GOT3 (cell line): ENCODE results near the gene RAI1.
A peak's percentile ranks its signal among the peaks of the same experiment; 100 is the strongest.

Experiments used
- DNase-seq: peaks from one replicate; lab custom pipeline; 2025; ENCODE audit warnings: mixed read lengths; lab: John Stamatoyannopoulos, UW

Gene RAI1

DNA sequence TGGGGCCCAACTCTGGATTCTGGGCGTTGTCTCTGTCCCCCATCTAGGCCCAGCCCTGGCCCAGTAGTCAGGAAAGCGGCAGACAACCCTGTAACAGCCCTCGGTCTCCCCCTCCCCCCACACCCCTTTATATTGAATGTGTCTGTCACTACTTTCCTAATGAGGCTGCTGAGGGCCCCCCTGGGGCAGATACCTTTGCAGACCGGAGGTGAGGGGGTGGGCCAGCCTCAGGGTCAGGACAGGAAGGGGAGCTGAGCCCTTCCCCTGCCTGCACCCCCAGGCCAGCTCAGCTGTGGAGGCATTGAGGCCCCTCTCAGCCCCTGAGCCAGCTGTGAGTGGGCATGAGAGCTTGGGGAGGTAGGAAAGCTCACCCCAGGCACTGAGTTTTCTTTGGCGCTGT lies 17.1 kb downstream of the RAI1 start:
- no peak for DNase-seq

DNA sequence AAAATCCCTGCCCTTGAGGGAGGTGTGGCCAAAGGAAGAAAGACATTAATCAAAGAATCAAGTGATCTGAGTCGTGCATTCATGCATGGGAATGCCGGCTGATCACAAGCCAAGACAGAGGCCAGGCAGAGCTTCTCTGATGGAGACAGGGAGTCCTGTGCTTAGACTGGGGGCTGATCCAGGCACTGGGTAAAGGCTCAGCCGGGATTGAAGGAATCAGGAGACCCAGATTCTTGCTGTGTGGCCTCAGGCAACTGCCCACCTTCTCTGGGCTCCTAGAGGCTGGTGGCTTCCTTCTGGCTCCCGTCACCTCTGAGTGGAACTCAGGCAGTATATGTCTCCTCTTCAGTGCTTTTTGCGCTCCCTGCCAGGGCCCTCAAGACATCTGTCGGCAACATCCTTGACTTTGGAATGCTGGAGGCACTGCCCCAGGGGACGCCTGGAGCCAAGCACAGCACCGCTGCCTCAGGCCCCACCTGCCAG lies 17.7 kb downstream of the RAI1 start:
- DNase-seq, result no peak

DNA sequence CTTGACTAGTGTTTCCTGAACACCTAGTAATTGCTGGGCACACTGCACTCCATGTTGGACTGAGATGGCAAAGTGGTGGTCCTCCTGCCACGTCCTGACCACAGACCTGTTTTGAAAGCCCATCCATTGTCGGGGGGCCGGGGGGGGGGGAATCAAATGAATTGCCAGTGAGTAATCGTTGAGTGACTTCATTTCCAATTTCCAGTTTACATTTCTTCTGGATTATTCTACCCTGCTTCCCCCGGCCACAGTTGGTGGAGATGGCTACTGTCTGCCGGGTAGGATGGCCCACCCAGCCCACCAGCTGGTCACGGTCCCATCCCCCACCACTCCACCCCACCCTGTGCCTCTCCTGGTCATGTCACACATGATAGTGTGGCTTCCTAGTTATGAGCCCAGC lies 18.2 kb downstream of the RAI1 start:
- no peak for DNase-seq

DNA sequence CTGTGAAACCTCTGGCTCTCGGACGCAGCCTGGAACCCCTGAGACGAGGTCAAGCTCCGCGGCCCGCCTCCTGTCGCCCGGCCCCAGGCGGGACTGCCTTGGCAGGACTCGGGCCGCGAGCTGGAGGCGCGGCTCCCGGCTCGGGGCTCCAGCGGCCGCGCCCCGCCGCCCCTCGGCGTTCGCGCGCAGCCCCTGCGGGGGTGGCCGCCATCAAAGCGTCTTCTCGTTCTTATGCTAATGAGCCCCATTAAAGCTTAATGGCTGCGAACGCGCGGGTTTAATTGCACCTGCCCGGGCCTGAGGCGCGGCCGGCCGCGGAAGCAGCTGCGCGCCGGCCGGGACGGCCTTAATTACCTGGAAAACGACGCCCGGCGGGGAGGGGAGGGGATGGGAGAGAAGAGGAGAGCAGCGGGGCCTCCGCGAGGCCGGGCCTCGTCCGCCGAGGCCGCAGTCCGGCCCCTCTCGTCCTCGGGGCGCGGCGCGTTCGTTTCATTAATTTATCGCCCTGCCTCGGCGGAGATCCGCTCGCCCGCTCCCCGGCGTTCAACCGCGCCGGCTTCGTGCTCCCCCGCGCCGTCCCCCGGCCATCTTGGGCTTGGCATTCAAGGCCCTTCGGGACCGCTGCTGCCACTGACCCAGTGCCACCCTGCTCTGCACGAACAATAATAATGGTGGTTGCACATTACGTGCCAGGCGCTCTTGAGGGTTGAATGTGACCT lies 19.2 kb downstream of the RAI1 start:
- no peak for DNase-seq

DNA sequence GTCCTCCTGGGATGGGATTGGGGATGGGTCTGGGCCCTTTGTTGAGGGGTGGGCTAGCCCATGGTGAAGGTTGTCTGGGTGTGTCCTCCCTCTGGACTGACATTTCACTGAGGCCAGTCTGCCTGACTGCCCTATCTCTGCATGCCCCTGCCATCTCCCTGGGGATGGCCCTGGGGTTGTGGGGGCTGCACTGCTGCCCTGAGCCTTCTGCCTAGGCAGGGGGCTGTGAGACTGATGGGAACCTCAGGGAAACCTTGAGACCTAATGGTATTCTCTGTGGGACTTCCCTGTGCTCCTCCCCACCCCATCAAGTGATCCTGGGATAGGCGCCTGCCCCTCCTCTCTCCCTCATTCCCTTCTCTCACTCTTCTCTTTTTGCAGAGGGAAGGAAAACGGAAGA lies 19.9 kb downstream of the RAI1 start:
- DNase-seq, result no peak

DNA sequence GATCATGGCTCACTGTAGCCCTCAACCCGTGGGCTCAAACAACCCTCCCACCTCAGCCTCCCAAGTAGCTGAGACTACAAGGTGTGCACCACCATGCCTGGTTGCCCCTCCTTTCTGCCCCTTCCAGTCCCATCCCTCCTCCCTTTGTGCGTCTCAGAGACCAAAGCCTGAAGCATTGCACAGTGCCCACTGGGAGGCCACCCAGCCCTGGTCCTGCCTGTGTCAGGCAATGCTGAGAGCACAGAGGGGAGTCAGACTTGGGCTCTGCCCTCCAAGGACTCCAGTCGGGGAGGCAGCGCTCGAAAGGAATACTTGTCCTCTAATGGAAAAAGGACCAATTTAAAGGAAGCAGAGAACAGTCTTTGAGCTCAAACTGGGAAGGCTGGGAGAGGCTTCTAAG lies 20.4 kb downstream of the RAI1 start:
- DNase-seq, result no peak

DNA sequence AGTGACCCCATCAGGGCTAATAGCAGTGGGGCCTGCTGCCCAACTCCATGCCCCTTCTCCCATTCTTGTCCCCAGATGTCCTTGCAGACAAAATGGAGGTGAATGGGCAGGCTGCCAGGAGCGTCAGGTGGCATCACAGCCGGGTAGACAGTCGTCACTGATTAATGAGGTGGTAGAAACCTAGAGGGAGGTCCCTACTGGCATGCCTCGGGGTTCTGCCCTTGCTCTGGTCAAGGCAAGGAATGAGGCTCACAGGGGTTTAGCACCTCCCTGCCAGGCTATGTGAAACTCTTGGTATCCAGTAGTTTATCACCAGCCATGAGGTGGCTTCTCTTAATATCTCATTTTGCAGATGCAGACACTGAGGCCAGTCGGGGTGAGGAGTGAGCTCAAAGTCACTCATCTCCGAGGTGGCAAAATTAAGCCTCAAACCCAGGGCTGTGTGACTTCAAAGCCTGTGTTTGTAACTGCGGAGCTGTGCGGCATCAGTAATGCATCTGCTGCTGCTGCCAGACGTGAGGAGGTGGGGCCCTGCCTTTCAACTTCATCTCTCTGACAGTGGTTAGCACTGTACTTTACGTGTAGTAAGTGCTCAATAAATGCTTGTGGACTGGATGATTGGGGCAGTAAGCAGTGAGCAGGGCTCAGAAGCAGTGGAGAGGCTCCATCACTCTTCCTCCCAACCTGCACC lies 21.3 kb downstream of the RAI1 start:
- no peak for DNase-seq

DNA sequence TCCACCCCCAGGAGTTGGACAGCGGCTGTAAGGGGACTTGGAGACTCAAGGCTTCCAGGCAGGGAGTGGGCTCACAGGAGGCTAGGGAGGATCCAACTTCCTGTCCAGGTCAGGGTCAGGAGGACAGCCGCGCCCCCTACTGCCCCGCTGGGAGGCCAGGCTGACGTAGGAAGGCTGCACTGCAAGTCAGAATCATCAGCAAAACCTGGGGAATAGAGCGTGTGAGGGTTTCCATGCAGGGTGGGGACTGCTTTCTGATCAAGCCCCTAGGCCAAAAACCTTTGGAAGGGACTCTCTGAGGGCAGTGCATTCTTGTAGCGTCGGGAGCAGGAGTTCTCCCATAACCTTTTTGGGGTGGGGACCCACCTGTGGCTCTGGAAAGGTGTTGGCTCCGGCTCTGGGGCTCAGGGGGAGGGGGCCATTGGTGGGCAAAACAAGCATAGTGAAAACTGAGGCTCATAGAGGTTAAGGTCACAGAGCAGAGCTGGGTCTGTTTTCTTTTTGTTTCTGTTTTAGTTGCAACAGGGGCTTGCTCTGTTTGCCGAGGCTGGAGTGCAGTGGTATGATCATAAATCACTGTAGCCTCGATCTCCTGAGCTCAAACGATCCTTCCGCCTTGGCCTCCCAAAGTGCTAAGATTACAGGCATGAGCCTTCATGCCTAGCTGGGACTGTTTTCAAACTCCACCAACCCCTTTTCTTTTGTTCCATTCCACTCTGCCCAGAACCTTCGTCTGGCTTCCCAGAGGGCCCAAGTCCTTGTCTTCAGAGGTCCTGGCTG lies 22.1 kb downstream of the RAI1 start:
- DNase-seq, result no peak

DNA sequence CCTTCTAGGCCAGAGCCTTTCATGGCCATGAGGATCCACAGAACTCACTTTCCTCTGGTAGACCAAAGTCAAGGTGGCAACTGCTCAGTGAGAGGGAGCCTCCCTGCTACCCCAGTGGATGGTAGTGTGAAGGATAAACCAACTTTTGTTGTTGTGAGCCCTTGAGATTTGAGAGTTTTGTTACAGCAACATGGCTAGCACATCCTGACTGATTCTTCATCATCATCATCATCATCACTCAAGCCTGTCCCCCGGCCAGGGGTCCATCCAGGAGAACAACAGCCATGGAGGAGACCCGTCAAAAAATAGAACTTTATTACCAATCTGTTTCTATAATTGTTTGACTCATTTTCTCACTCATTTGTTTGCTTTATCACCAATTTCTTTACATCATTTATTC lies 23.7 kb downstream of the RAI1 start:
- DNase-seq, result no peak

DNA sequence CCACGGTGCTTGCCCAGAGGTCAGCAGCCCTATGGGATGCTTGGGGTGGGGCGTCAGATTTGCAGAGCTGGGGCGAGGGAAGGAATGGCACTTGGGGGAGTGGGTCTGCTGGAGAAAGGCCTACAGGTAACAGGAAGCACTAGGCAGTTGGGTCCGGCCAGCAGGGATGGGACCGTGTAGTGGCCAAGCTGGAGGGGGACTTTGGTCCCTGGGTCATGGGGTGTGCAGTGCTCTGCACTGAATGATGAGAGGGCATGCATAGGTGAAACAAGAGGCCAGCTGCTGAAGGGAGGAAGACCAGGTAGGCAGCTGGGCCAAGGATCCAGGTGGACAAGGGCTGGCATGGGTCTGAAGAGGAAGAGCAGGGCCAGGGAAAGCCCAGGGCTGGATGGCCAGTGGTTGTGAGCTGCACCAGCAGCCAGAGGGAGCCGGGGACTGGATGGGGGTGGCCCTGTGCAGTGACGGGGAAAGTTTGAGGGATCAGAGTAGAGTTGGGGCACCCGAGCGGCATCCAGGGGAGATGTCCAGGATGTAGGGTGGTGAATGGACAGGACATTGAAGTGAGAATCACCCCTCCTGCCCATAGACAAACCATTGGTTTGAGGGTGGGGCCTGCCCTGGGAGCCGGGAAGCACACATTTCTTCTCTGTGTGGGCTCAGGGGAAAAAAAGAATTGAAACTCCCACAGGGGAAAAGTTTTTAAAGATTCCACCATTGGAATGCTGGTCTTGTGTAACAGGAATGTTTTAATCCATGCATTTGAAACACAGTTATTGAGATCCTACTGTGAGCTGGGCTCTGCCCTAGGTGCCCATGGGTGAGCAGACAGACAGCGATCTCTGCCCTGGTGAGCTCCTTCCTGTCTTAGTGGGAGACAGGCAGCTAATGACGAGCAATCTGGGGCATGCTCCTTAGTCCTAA lies 25.1 kb downstream of the RAI1 start:
- no peak for DNase-seq

DNA sequence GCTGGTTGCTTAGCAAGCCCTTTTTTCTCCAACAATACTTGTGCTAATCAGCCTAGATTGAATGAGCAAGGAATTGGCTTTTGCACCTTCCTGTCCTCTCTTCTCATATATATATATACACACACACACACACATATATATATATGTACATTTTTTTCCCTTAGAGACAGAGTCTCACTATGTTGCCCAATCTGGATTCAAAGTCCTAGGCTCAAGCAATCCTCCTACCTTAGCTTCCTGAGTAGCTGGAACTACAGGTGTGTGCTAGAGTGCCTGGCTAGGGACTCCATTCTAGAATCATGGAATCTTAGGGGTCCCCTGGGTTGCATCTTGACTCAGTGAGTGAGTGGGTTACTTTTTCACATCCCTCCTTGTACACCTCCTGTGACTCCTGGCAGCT lies 27.0 kb downstream of the RAI1 start:
- DNase-seq, result no peak

DNA sequence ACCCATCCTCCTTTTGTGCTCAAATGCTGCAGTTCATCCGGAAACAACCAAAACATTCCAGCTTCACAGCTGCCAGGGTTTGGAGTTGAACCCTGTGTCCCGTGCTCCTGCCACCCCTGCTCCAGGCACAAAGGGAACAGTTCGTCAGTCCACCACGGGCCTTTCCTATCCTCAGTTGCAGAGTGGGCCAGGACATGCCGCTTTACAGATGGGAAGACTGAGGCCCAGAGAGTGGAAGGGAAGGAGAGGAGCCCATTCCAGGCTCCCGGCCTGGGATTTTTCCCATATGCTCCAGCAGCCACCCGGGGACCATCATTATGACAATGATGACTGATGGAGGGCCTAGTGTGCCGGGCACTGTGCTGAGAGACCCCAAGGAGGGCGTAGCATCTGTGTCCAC lies 27.6 kb downstream of the RAI1 start:
- no peak for DNase-seq

DNA sequence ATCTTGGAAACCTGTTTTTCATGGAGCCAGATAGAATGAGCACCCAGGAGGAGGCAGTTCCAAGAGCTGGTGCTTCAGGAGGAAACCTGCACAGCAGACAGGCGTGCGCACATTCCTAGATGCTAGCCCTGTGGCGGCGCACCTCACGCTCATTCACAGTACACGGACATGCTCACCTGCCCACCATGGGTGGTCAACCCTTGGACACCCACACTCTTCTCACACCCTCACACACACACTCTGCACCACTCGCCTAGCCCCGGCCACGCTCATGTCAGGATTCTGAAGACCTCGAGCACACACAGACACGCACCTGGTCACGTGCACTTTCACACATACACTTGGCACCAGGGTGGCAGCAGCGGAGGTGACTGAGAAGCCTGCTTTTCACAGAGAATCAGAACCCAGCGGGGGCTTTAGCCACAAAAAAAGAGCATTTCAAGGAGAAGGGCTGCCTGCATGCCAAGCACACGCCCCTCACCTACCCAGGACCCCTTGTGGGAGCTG lies 28.6 kb downstream of the RAI1 start:
- DNase-seq, result no peak

DNA sequence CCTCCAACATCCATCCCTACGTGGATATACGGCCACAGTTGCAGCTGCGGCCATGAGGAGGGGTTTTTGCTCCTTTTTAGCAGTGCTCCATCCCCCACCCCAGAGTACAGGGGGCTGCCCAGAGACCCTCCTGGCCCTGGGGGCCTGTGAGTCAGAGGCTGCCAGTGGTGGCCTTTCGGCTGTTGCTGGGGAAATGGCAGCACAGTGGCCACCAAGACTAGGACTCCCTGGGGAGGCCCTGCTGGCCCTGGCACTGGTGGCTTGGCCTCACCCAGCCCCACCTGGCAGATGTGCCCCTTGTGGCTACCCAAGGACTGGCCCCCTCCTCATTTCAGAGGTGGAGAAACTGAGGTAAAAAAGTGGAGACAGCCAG lies 29.1 kb downstream of the RAI1 start:
- DNase-seq, result no peak

DNA sequence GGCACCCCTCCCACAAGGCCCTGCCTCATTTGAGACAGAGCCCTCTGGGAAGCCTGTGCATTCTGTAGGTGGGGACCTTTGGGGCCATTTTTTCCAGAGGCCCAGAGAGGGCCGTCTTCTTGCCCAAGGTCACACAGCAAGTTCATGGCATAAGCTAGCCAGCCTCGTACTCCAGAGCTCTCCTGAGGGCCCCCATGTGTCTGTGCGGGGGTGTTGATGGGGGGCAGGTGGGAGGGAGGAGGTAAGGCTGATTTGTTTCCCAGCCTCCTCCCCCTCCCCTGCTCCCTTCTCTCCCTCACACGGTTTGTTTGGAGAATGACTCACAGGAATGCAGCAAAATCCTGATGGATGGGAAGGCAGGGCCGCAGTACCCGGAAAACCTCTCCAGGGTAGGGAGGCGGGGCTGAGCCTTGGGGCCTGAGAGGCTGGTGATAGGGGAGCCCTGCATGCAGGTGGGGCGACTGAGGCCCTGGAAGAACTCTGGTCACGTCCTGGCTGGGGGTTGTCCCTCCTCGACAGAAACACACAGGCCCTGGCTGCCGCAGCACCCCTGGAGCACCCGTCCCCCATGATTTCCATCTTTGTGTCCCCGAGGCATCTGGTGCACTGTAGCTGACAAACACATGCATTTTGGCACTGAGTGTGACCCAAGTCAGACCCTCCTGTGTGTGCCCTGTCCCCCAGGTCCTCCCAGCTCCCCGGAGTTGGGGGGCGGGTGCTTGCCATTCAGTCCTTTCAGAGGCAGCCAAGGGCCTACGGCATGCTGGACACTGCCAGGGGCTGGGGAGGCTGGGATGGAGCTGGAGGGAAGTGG lies 29.7 kb downstream of the RAI1 start:
- DNase-seq, result no peak

DNA sequence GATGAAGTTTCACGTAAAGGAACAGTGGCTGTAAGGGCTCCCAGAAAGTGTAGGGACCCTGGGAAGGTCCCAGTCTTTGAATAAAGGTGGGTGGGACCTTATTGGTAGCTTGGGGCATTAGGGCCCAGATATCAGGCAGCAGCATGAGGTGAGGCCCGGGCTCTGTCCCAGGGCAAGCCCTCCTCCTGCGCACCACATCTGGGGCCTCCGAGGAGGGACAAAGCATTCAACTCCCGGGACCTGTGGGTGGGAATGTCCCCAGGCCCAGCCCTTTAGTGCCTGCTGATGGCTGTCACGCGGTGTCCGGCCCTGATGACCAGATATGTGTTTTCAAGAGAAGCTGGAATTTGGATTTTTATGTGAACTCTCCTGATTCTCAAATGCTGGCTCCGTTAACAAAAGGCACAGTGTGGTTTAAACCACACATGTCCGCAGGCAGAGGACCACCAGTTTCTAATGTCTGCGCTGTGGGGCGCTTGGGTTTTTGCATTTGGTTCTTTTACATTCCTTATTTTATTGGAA lies 30.4 kb downstream of the RAI1 start:
- DNase-seq, result no peak

DNA sequence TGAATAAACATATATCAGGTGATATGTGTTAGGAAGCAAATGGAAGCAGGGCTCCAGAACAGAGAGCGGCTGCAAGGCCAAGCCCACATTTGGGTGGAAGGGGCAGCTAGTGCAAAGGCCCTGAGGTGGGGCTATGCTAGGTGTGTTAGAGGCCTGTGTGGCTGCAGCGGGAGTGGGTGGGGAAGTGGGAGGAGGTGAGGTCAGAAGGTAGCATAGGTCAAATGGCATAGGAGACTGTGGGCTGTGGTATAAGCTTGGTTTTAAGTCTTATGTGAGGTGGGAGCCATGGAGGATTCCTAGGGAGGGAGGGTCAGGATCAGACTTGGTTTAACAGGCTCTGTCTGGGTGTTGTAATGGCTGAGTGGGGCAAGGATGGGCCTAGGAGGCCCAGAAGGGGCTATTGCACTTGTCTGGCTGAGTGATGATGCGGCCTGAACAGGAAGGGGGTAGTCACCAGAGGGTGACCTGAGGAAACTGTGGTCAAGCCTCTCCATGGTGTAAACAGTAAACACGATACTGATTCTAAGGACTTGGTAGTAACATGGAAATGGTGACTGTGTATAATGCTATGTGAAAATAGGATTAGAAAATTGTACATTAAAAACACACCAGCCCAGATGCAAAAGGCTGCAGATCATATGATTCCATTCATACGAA lies 31.1 kb downstream of the RAI1 start:
- peak; percentile 19 for DNase-seq

DNA sequence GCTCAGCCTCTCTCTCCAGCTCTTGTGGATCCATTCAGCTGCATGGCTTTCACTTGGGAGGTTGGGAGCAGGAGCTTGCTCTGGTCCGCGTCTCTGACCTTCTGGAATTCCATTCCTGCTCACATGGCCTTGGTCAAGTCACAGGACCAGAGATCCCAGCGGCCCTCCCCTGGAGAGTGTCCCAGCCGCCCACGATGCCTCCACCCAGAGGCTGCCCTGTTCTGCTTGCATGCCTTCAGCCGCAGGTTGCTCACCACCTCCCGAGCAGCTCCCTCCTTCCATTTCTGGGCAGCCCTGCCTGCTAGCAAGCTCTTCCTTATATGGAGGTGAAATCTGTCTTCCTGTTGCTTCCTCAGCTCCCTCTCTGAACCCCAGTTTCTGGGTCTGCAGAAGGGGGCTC lies 32.6 kb downstream of the RAI1 start:
- no peak for DNase-seq

DNA sequence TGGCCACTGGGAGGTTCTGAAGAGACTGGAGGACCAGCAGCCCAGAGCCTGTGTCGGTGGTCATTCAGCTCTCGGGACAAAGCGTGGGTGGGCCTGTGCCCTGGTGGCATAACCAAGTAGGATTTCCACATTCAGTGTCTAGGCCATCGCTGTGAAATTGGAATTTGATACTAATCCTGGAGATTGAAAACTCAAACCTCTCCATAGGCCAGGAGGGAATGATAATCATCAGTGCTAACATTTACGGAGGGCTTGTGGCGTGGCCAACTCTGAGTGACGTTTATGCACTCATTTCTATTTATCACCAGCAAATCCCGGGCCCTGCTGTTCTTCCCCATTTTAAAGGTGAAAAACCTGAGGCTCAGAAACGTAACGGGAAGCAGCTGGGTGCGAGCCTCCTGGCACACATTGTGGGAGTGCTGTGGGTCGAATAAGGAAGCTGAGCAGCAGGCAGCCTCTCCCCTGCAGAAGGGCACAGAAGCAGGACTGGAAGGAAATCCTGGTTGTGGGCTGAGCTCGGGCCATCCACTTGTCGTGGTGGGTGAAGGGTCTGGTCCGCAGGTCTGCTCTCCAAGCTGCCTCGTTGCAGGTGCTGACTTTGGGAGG lies 33.1 kb downstream of the RAI1 start:
- no peak for DNase-seq

DNA sequence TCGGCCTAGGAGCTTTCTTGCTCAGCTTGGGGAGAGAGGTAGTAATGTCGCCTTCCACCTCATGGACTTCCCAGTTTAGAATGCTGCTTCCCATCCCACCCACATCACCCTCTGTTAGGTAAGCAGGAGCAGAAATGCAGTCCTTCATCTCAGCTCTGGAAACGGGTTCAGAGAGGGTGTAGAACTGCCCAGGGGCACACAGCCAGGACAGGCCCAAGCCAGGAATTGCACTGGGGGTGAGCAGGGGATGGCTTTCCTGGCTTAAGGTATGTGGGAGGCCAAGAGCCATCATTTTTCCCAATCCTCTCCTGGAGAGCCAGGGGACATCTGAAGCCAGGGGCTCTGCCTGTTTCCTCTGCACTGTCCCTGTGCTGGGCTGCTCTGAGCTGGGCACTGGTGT lies 33.6 kb downstream of the RAI1 start:
- no peak for DNase-seq
